ENCODE results near the gene NSDHL. TPM values are rescaled to one million over a fixed set of nuclear protein-coding genes. Genes with fewer than 3 reads are reported as not detected.

NSDHL gene
- total RNA-seq, 2 donors from 2014 or later, result 12.2 to 20.2 TPM

- ATAC-seq (replicated peaks), result no peak
- H3K27me3 Mint-ChIP-seq, result peaks cover 19% of the 10 kb centered on the region
- no peaks in the 10 kb centered on the region for H3K36me3 Mint-ChIP-seq (ENCODE audit: low read depth)
- no peak overlapping the region for H3K4me3 Mint-ChIP-seq
- no peak overlapping the region for H3K27ac Mint-ChIP-seq
- H3K4me1 Mint-ChIP-seq, result no peaks in the 10 kb centered on the region
- H3K9me3 Mint-ChIP-seq, result no peaks in the 10 kb centered on the region
Observed at GRCh38 chrX:152895724-152896420, 65.0 kb downstream of the NSDHL start.

GRCh38 chrX:152896450-152896849 is 65.6 kb downstream of the NSDHL start:
- Mint-ChIP-seq H3K27ac (no peak overlapping the region), H3K9me3 (no peaks in the 10 kb centered on the region), H3K4me3 (no peak overlapping the region), H3K27me3 (peaks cover 14% of the 10 kb centered on the region), H3K36me3 (ENCODE audit: low read depth) (no peaks in the 10 kb centered on the region), H3K4me1 (no peaks in the 10 kb centered on the region)
- no peak for ATAC-seq (replicated peaks)

- Mint-ChIP-seq H3K36me3 (ENCODE audit: low read depth) (no peaks in the 10 kb centered on the region), H3K4me3 (no peak within 1 kb of the TSS), H3K27me3 (peaks cover 14% of the 10 kb centered on the region), H3K4me1 (no peaks in the 10 kb centered on the region), H3K9me3 (no peaks in the 10 kb centered on the region), H3K27ac (no peak within 1 kb of the TSS)
- ATAC-seq (replicated peaks), result no peak
Observed at GRCh38 chrX:152897222-152898131, 66.6 kb downstream of the NSDHL start, which contains the start of gene ZNF185. Gene ZNF185, plus strand, starts transcription at chrX:152898067. Its CDS starts 16,423 bp downstream, at chrX:152914490.

GRCh38 chrX:152898442-152898841 is 67.6 kb downstream of the NSDHL start:
- Mint-ChIP-seq H3K9me3 (no peaks in the 10 kb centered on the region), H3K27me3 (peaks cover 17% of the 10 kb centered on the region), H3K36me3 (ENCODE audit: low read depth) (no peaks in the 10 kb centered on the region), H3K4me3 (no peak overlapping the region), H3K4me1 (no peaks in the 10 kb centered on the region), H3K27ac (no peak overlapping the region)
- ATAC-seq (replicated peaks), result no peak

GRCh38 chrX:152899111-152899873 is 68.4 kb downstream of the NSDHL start:
- Mint-ChIP-seq H3K4me3 (no peak overlapping the region), H3K36me3 (ENCODE audit: low read depth) (no peaks in the 10 kb centered on the region), H3K4me1 (no peaks in the 10 kb centered on the region), H3K27ac (no peak overlapping the region), H3K9me3 (no peaks in the 10 kb centered on the region), H3K27me3 (peaks cover 17% of the 10 kb centered on the region)
- ATAC-seq (replicated peaks), result no peak

- Mint-ChIP-seq H3K4me1 (no peaks in the 10 kb centered on the region), H3K27me3 (peaks cover 17% of the 10 kb centered on the region), H3K4me3 (no peak overlapping the region), H3K36me3 (ENCODE audit: low read depth) (no peaks in the 10 kb centered on the region), H3K9me3 (no peaks in the 10 kb centered on the region), H3K27ac (no peak overlapping the region)
- no peak for ATAC-seq (replicated peaks)
Observed at GRCh38 chrX:152899874-152900719, 69.2 kb downstream of the NSDHL start.

- peak; percentile 16 for ATAC-seq (replicated peaks)
Observed at GRCh38 chrX:152900937-152901445, 70.1 kb downstream of the NSDHL start.

GRCh38 chrX:152901816-152902501 is 71.1 kb downstream of the NSDHL start:
- no peak overlapping the region for H3K27ac Mint-ChIP-seq
- H3K27me3 Mint-ChIP-seq, result peaks cover 4% of the 10 kb centered on the region
- ATAC-seq (replicated peaks), result no peak
- no peaks in the 10 kb centered on the region for H3K36me3 Mint-ChIP-seq (ENCODE audit: low read depth)
- H3K9me3 Mint-ChIP-seq, result no peaks in the 10 kb centered on the region
- H3K4me3 Mint-ChIP-seq, result no peak overlapping the region
- no peaks in the 10 kb centered on the region for H3K4me1 Mint-ChIP-seq

More at GRCh38 chrX:152900937-152901445, 70.1 kb downstream of the NSDHL start:
- H3K27ac Mint-ChIP-seq, result no peak overlapping the region
- H3K4me3 Mint-ChIP-seq, result no peak overlapping the region
- H3K27me3 Mint-ChIP-seq, result peaks cover 14% of the 10 kb centered on the region
- no peaks in the 10 kb centered on the region for H3K9me3 Mint-ChIP-seq
- no peaks in the 10 kb centered on the region for H3K4me1 Mint-ChIP-seq
- no peaks in the 10 kb centered on the region for H3K36me3 Mint-ChIP-seq (ENCODE audit: low read depth)

GRCh38 chrX:152902502-152902820 is 71.6 kb downstream of the NSDHL start:
- Mint-ChIP-seq H3K27ac (no peak overlapping the region), H3K4me3 (no peak overlapping the region)

GRCh38 chrX:152903589-152903988 is 72.7 kb downstream of the NSDHL start:
- Mint-ChIP-seq H3K27me3 (peaks cover 3% of the 10 kb centered on the region), H3K4me3 (no peak overlapping the region), H3K9me3 (no peaks in the 10 kb centered on the region), H3K4me1 (no peaks in the 10 kb centered on the region), H3K36me3 (ENCODE audit: low read depth) (no peaks in the 10 kb centered on the region), H3K27ac (no peak overlapping the region)
- ATAC-seq (replicated peaks), result no peak

More at GRCh38 chrX:152902502-152902820, 71.6 kb downstream of the NSDHL start:
- ATAC-seq (replicated peaks), result no peak
- Mint-ChIP-seq H3K4me1 (no peaks in the 10 kb centered on the region), H3K27me3 (peaks cover 3% of the 10 kb centered on the region), H3K9me3 (no peaks in the 10 kb centered on the region), H3K36me3 (ENCODE audit: low read depth) (no peaks in the 10 kb centered on the region)

- H3K36me3 Mint-ChIP-seq (ENCODE audit: low read depth), result no peaks in the 10 kb centered on the region
- no peaks in the 10 kb centered on the region for H3K4me1 Mint-ChIP-seq
- no peaks in the 10 kb centered on the region for H3K9me3 Mint-ChIP-seq
- ATAC-seq (replicated peaks), result peak; percentile 45
- no peak overlapping the region for H3K27ac Mint-ChIP-seq
- H3K27me3 Mint-ChIP-seq, result peaks cover 3% of the 10 kb centered on the region
- H3K4me3 Mint-ChIP-seq, result no peak overlapping the region
Observed at GRCh38 chrX:152904151-152905080, 73.6 kb downstream of the NSDHL start.

- Mint-ChIP-seq H3K4me3 (no peak overlapping the region), H3K36me3 (ENCODE audit: low read depth) (no peaks in the 10 kb centered on the region), H3K27me3 (peaks cover 3% of the 10 kb centered on the region)
Observed at GRCh38 chrX:152905081-152905420, 74.2 kb downstream of the NSDHL start.

More at GRCh38 chrX:152905081-152905420, 74.2 kb downstream of the NSDHL start:
- Mint-ChIP-seq H3K4me1 (no peaks in the 10 kb centered on the region), H3K9me3 (no peaks in the 10 kb centered on the region), H3K27ac (no peak overlapping the region)
- no peak for ATAC-seq (replicated peaks)

All from activated T-helper 17 cell treated with anti-CD3 and anti-CD28 coated beads, Interleukin-2, amount 50 U/mL, for 72 hours (primary cell).